Aortic smooth muscle cell (primary cell): ENCODE data around the gene PTTG2. TPM values are rescaled to one million over a fixed set of nuclear protein-coding genes. Genes with fewer than 3 reads are reported as not detected.

Experiments used
- total RNA-seq: library from RNA; depleted of rRNA; stranded (reverse); fragments of >200 nt; gene quantifications from 2 replicates; pipeline ENCODE4 v1.2.3, GENCODE V29; 2014

PTTG2 gene
- total RNA-seq = not detected in 2 replicates

DNA sequence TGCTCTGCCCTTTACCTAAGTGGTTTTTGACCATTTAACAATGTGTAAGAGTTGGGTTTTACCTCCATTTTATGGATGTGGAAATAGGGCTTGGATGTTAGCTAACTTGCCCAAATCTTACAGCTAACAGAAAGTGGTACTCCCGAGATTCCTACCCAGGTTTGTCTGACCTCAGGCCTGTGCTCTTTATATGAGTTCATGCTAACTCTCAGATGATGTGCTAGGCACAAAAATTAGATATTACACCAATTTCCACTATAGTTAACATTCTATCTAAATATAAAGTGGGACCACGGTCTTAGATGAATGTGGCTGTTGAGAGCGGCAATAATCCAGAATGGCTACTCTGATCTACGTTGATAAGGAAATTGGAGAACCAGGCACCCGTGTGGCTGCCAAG lies at the start of gene PTTG2:
Gene PTTG2, plus strand, starts transcription at position 301 of the 400 bp plus-strand sequence. Its CDS starts 37 bp downstream, at position 338.

Other genes with a start within 250 kb of the PTTG2 start
- gene PGM2, start 133.7 kb upstream of the PTTG2 start, total RNA-seq = 42.3 and 47.4 TPM in 2 replicates
- 124 and 126 TPM in 2 replicates for gene TBC1D1, start 69.3 kb upstream of the PTTG2 start, total RNA-seq